Rectal smooth muscle tissue (tissue), 1 donor: ENCODE measurements around the gene CYTH1.

Experiments used
- H3K27ac ChIP-seq: one replicate; pipeline ENCODE4 v1.7.0; 2013; ENCODE audit warnings: low read depth, low read length, inconsistent platforms
- H3K27me3 ChIP-seq: one replicate; pipeline ENCODE4 v1.7.0; 2013; ENCODE audit warnings: low read length; ENCODE audit not compliant: control insufficient read depth, insufficient read depth
- H3K36me3 ChIP-seq: one replicate; pipeline ENCODE4 v1.7.0; 2013; ENCODE audit warnings: low read length; ENCODE audit not compliant: control insufficient read depth, insufficient read depth
- H3K4me1 ChIP-seq: one replicate; pipeline ENCODE4 v1.7.0; 2013; ENCODE audit warnings: low read length; ENCODE audit not compliant: control insufficient read depth, insufficient read depth
- H3K4me3 ChIP-seq: one replicate; pipeline ENCODE4 v1.7.0; 2013; ENCODE audit warnings: low read length
- H3K9ac ChIP-seq: one replicate; pipeline ENCODE4 v1.7.0; 2013; ENCODE audit warnings: low read length

The CYTH1 gene

GRCh38 chr17:78658281-78658785, 123.7 kb downstream of the CYTH1 start:
- no peak overlapping the region for H3K9ac ChIP-seq
- H3K36me3 ChIP-seq = no peaks in the 10 kb centered on the region
- H3K4me3 ChIP-seq = no peak overlapping the region
- no peaks in the 10 kb centered on the region for H3K4me1 ChIP-seq
- no peaks in the 10 kb centered on the region for H3K27me3 ChIP-seq
- H3K27ac ChIP-seq = no peak overlapping the region

DNA sequence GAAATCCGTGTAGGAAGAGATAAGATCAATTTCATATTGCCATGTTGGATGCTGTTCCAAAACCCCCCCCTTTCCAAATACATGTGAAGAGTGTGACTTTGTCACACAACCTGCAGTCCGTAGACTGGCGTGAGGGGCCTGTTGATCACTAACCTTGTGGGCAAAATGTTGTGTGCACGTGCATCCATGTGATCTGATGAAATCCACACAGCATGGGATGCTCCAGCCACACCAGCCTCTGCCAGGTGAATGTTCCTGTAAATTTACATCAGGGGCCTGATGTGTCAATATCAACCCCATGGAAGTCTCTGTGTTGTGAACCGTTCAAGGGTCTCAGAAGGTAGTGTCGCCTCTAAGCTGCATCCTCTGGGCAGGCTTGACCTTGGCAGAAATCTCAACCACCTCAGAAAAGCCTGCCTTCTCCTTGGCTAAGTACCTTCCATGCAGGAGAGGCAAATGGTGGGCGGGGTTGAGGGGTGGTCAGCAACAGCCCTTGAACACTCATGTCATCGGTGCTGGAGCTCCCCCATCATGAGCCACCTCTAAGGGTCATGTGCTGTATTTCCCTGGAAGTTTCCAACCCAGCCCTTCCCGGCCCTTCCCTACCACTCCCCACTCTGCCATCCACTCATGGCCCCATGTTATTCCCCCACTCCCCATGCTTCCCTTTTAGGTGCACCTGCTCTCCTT, 126.7 kb downstream of the CYTH1 start:
- no peaks in the 10 kb centered on the region for H3K27me3 ChIP-seq

DNA sequence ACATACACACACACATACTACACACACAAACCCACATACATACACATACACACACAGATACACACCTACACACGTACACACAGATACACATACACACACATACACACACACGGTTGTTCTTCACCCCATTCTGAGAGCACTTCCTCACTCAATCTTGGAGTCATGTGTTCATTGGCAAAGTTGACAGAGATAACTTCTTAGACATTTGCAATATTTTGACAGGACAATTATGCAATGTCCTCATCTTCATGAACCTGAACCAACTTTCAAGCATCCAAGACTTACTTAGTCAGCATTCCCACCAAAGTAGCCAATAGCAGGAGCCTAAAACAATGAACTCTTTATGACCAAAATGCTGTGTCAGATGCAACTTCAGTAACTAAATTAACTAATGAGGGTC, 127.7 kb downstream of the CYTH1 start:
- H3K4me1 ChIP-seq = no peaks in the 10 kb centered on the region
- H3K27ac ChIP-seq = no peak overlapping the region
- H3K9ac ChIP-seq = no peak overlapping the region
- H3K36me3 ChIP-seq = no peaks in the 10 kb centered on the region
- H3K4me3 ChIP-seq = no peak overlapping the region
- H3K27me3 ChIP-seq = no peaks in the 10 kb centered on the region

More for the DNA sequence above, 126.7 kb downstream of the CYTH1 start:
- Histone ChIP-seq H3K27ac (no peak overlapping the region), H3K4me1 (no peaks in the 10 kb centered on the region), H3K4me3 (no peak overlapping the region), H3K36me3 (no peaks in the 10 kb centered on the region), H3K9ac (no peak overlapping the region)

- no peak overlapping the region for H3K4me3 ChIP-seq
- H3K27me3 ChIP-seq = no peaks in the 10 kb centered on the region
- no peak overlapping the region for H3K27ac ChIP-seq
- H3K36me3 ChIP-seq = no peaks in the 10 kb centered on the region
- H3K4me1 ChIP-seq = no peaks in the 10 kb centered on the region
- no peak overlapping the region for H3K9ac ChIP-seq
These were observed 128.7 kb downstream of the CYTH1 start for GRCh38 chr17:78653382-78653781.

GRCh38 chr17:78652913-78653312, 129.2 kb downstream of the CYTH1 start:
- Histone ChIP-seq H3K9ac (no peak overlapping the region), H3K27ac (no peak overlapping the region), H3K27me3 (no peaks in the 10 kb centered on the region), H3K4me1 (no peaks in the 10 kb centered on the region), H3K36me3 (no peaks in the 10 kb centered on the region), H3K4me3 (no peak overlapping the region)

- Histone ChIP-seq H3K9ac (no peak overlapping the region), H3K27ac (no peak overlapping the region), H3K4me1 (no peaks in the 10 kb centered on the region), H3K4me3 (no peak overlapping the region), H3K27me3 (no peaks in the 10 kb centered on the region), H3K36me3 (no peaks in the 10 kb centered on the region)
These were observed 130.0 kb downstream of the CYTH1 start for GRCh38 chr17:78652024-78652423.

DNA sequence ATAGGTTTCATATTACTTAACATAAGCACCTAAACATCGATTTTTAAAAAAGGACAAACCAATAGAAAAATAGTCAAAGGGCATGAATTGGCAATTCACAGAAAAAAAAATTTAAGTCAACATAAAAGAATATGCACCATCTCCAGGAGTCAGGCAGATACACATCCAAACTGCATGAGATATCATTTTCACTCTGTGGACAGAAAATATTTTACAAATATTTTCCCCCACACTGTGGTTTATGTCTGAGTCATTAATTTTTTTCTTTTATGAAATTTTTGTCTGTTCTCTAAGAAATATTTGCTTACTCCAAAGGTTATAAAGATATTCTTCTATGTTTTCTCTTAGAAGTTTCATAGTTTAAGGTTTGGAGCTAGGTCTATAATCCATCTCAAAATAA, 130.5 kb downstream of the CYTH1 start:
- no peaks in the 10 kb centered on the region for H3K27me3 ChIP-seq
- no peaks in the 10 kb centered on the region for H3K4me1 ChIP-seq
- H3K4me3 ChIP-seq = no peak overlapping the region
- no peak overlapping the region for H3K9ac ChIP-seq
- H3K27ac ChIP-seq = no peak overlapping the region
- no peaks in the 10 kb centered on the region for H3K36me3 ChIP-seq

DNA sequence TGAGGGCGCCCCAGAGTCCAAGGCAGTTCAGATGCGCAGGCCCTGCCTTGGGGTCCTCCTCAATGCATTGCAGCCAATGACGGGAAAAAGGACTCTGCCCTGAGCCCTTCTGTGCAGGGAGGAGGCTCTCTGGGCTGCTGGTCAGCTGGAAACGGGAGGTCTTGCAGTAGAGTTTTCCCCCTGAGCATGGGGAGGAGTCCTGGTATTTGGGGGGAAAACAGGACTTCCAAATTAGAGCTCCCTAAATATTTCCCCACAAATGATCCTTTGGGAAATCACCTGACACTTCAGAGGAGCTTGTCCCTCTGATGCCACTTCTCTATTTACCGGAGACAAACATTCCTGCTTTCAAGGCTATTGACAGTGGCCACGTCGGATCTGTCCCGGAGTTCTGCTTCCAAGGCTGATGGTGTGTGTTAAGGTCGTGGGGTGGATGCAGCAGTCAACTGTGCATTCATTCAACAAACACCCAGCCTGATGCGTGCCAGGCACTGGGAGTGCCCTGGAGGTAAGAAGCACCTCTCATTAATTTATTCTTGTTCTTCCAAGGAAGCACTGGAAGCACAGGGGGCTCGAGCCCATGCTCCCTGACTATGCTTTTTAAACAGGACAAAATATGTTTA, 131.9 kb downstream of the CYTH1 start:
- H3K4me1 ChIP-seq = no peaks in the 10 kb centered on the region
- no peak overlapping the region for H3K4me3 ChIP-seq
- H3K27me3 ChIP-seq = no peaks in the 10 kb centered on the region
- H3K9ac ChIP-seq = no peak overlapping the region
- no peak overlapping the region for H3K27ac ChIP-seq
- no peaks in the 10 kb centered on the region for H3K36me3 ChIP-seq

DNA sequence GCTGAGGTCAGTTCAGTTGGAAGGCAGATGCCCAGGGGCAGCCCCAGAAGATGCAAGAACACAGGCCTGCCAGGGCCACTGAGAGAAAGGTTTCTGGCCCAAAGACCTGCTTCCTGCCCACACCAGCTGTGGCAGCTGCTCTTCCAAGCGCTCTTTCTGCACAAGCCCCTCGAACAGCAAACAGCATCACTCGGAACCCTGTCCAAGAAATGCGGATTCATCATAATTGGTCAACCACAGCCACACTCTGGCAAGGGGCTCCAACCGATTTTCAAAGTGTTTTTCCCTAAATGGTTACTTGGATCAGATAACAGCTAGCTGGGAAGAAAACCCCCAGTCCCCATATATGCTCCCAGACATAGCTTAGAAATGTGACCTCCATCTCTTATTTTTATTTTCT, 133.8 kb downstream of the CYTH1 start:
- Histone ChIP-seq H3K4me1 (no peaks in the 10 kb centered on the region), H3K27me3 (no peaks in the 10 kb centered on the region), H3K4me3 (no peak overlapping the region), H3K36me3 (no peaks in the 10 kb centered on the region), H3K27ac (no peak overlapping the region), H3K9ac (no peak overlapping the region)

GRCh38 chr17:78647032-78647431, 135.0 kb downstream of the CYTH1 start:
- Histone ChIP-seq H3K36me3 (no peaks in the 10 kb centered on the region), H3K27me3 (no peaks in the 10 kb centered on the region), H3K4me1 (no peaks in the 10 kb centered on the region), H3K4me3 (no peak overlapping the region), H3K9ac (no peak overlapping the region), H3K27ac (no peak overlapping the region)

DNA sequence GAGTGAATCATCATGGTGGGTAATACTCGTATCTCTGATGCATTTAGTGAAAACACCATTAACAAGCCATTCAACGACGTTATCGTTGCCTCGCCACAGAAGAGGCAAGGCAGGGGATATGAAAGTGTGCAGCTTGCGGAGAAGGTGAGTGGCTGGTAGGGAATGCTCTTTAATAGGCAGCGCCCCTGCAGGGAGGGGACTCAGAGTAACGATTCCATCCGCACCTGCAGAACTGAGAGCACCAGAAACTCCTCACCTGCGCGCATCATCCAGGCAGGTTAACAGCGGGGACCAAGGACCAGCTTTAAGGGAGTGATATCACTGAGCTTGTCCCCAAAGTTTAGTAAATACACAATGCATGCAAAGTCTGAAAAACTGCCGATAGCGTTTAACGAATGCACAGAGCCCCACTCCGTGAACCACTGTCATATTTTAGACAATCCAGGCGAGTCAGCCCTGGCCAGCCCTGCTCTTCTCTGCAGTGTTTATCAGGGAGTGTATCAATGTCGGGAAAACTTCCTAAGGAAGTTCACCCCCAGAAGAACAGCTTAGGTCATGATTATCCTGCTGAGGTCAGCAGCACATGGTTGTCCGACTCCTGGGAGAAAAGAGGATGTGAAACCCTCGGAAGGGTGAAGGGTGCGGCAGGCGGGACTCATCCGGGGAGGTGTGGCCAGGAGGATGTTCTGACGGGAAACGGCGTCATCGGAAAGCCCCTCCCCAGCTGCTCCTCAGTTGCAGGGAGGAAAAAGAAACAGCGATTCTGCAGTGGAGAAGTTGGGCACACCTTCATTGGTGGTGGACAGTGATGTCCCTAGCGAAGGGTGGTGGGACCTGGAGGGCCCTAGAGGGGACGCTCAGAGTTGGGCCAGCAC, 136.4 kb downstream of the CYTH1 start:
- H3K27ac ChIP-seq = no peak overlapping the region
- H3K9ac ChIP-seq = no peak overlapping the region
- H3K4me3 ChIP-seq = no peak overlapping the region

GRCh38 chr17:78644931-78645351, 137.1 kb downstream of the CYTH1 start:
- no peaks in the 10 kb centered on the region for H3K4me1 ChIP-seq
- no peaks in the 10 kb centered on the region for H3K27me3 ChIP-seq
- no peak overlapping the region for H3K27ac ChIP-seq

More for the DNA sequence above, 136.4 kb downstream of the CYTH1 start:
- no peaks in the 10 kb centered on the region for H3K36me3 ChIP-seq
- H3K27me3 ChIP-seq = no peaks in the 10 kb centered on the region
- no peaks in the 10 kb centered on the region for H3K4me1 ChIP-seq

More at GRCh38 chr17:78644931-78645351, 137.1 kb downstream of the CYTH1 start:
- Histone ChIP-seq H3K9ac (no peak overlapping the region), H3K4me3 (no peak overlapping the region), H3K36me3 (no peaks in the 10 kb centered on the region)
